ENCODE data around the gene LRMDA. TPM values are rescaled to one million over a fixed set of nuclear protein-coding genes. Genes with fewer than 3 reads are reported as not detected.

LRMDA gene
- total and polyA plus RNA-seq, 4 experiments from 2014 or later: not detected

GRCh38 chr10:76333796-76334195 is 902.4 kb downstream of the LRMDA start:
- ChIA-PET POLR2A (ENCODE audit: partially characterized antibody) (no interaction called here), CTCF (ENCODE audit: partially characterized antibody) (no interaction called here)
- Mint-ChIP-seq H3K27ac (no peak overlapping the region), H3K9me3 (peaks cover 0 to 4% (median under 1%) of the 10 kb centered on the region in 8 donors), H3K27me3 (no peaks in the 10 kb centered on the region), H3K36me3 (no peaks in the 10 kb centered on the region), H3K4me1 (no peaks in the 10 kb centered on the region), H3K4me3 (no peak overlapping the region)
- H3K4me3 ChIP-seq (ENCODE audit: low read length in 2 of 2): no peak overlapping the region
- no peak for DNase-seq
- H3K4me1 ChIP-seq (ENCODE audit: insufficient read depth, low read length): no peaks in the 10 kb centered on the region
- no peaks in the 10 kb centered on the region for H3K9me3 ChIP-seq (ENCODE audit: control insufficient read depth in 1 of 2, low read length in 2 of 2)
- H3K27ac ChIP-seq (ENCODE audit: low read depth, low read length): no peak overlapping the region
- H3K27me3 ChIP-seq (ENCODE audit: insufficient read depth, low read length): no peaks in the 10 kb centered on the region
- intact Hi-C loops (cut with micrococcal nuclease): no loop called here
- H3K36me3 ChIP-seq (ENCODE audit: insufficient read depth, low read length): no peaks in the 10 kb centered on the region

- intact Hi-C loops (cut with micrococcal nuclease): no loop called here
- Mint-ChIP-seq H3K4me3 (no peak overlapping the region), H3K36me3 (no peaks in the 10 kb centered on the region), H3K27ac (no peak overlapping the region), H3K4me1 (no peaks in the 10 kb centered on the region), H3K27me3 (no peaks in the 10 kb centered on the region), H3K9me3 (peaks cover 0 to 4% (median under 1%) of the 10 kb centered on the region in 8 donors)
- no peak overlapping the region for H3K27ac ChIP-seq (ENCODE audit: low read depth, low read length)
- CTCF ChIA-PET (ENCODE audit: partially characterized antibody): no interaction called here
- no peak overlapping the region for H3K4me3 ChIP-seq (ENCODE audit: low read length in 2 of 2)
- no peaks in the 10 kb centered on the region for H3K36me3 ChIP-seq (ENCODE audit: insufficient read depth, low read length)
- POLR2A ChIA-PET (ENCODE audit: partially characterized antibody): no interaction called here
- DNase-seq: no peak
- H3K9me3 ChIP-seq (ENCODE audit: control insufficient read depth in 1 of 2, low read length in 2 of 2): no peaks in the 10 kb centered on the region
- no peaks in the 10 kb centered on the region for H3K4me1 ChIP-seq (ENCODE audit: insufficient read depth, low read length)
- H3K27me3 ChIP-seq (ENCODE audit: insufficient read depth, low read length): no peaks in the 10 kb centered on the region
Observed at GRCh38 chr10:76334255-76334654, 902.8 kb downstream of the LRMDA start.

GRCh38 chr10:76336213-76336963 is 905.0 kb downstream of the LRMDA start:
- no peak for DNase-seq
- no peaks in the 10 kb centered on the region for H3K36me3 ChIP-seq (ENCODE audit: insufficient read depth, low read length)
- Mint-ChIP-seq H3K36me3 (no peaks in the 10 kb centered on the region), H3K9me3 (peaks cover 0 to 4% (median under 1%) of the 10 kb centered on the region in 8 donors), H3K4me1 (no peaks in the 10 kb centered on the region), H3K4me3 (no peak overlapping the region), H3K27me3 (no peaks in the 10 kb centered on the region), H3K27ac (no peak overlapping the region)
- H3K4me3 ChIP-seq (ENCODE audit: low read length in 2 of 2): no peak overlapping the region
- H3K27ac ChIP-seq (ENCODE audit: low read depth, low read length): no peak overlapping the region
- ChIA-PET POLR2A (ENCODE audit: partially characterized antibody) (no interaction called here), CTCF (ENCODE audit: partially characterized antibody) (no interaction called here)
- H3K4me1 ChIP-seq (ENCODE audit: insufficient read depth, low read length): no peaks in the 10 kb centered on the region
- no peaks in the 10 kb centered on the region for H3K9me3 ChIP-seq (ENCODE audit: control insufficient read depth in 1 of 2, low read length in 2 of 2)
- intact Hi-C loops (cut with micrococcal nuclease): no loop called here
- H3K27me3 ChIP-seq (ENCODE audit: insufficient read depth, low read length): no peaks in the 10 kb centered on the region

GRCh38 chr10:76337641-76338040 is 906.2 kb downstream of the LRMDA start:
- Mint-ChIP-seq H3K36me3 (no peaks in the 10 kb centered on the region), H3K27me3 (no peaks in the 10 kb centered on the region), H3K27ac (no peak overlapping the region), H3K4me3 (no peak overlapping the region), H3K4me1 (no peaks in the 10 kb centered on the region), H3K9me3 (peaks cover 0 to 2% (median 0%) of the 10 kb centered on the region in 8 donors)
- no peaks in the 10 kb centered on the region for H3K9me3 ChIP-seq (ENCODE audit: control insufficient read depth in 1 of 2, low read length in 2 of 2)
- no peaks in the 10 kb centered on the region for H3K4me1 ChIP-seq (ENCODE audit: insufficient read depth, low read length)
- no peak for DNase-seq
- ChIA-PET POLR2A (ENCODE audit: partially characterized antibody) (no interaction called here), CTCF (ENCODE audit: partially characterized antibody) (no interaction called here)
- no peak overlapping the region for H3K27ac ChIP-seq (ENCODE audit: low read depth, low read length)
- intact Hi-C loops (cut with micrococcal nuclease): no loop called here
- no peak overlapping the region for H3K4me3 ChIP-seq (ENCODE audit: low read length in 2 of 2)
- H3K36me3 ChIP-seq (ENCODE audit: insufficient read depth, low read length): no peaks in the 10 kb centered on the region
- no peaks in the 10 kb centered on the region for H3K27me3 ChIP-seq (ENCODE audit: insufficient read depth, low read length)

GRCh38 chr10:76338187-76338586 is 906.8 kb downstream of the LRMDA start:
- H3K4me1 Mint-ChIP-seq: no peaks in the 10 kb centered on the region
- no peak overlapping the region for H3K27ac ChIP-seq (ENCODE audit: low read depth, low read length)
- no peaks in the 10 kb centered on the region for H3K27me3 Mint-ChIP-seq
- no peak for DNase-seq
- H3K9me3 ChIP-seq (ENCODE audit: control insufficient read depth in 1 of 2, low read length in 2 of 2): no peaks in the 10 kb centered on the region
- no peaks in the 10 kb centered on the region for H3K27me3 ChIP-seq (ENCODE audit: insufficient read depth, low read length)
- H3K4me1 ChIP-seq (ENCODE audit: insufficient read depth, low read length): no peaks in the 10 kb centered on the region
- H3K36me3 ChIP-seq (ENCODE audit: insufficient read depth, low read length): no peaks in the 10 kb centered on the region
- H3K4me3 Mint-ChIP-seq: no peak overlapping the region
- CTCF ChIA-PET (ENCODE audit: partially characterized antibody): no interaction called here
- no peak overlapping the region for H3K27ac Mint-ChIP-seq
- H3K4me3 ChIP-seq (ENCODE audit: low read length in 2 of 2): no peak overlapping the region
- intact Hi-C loops (cut with micrococcal nuclease): no loop called here
- H3K36me3 Mint-ChIP-seq: no peaks in the 10 kb centered on the region
- H3K9me3 Mint-ChIP-seq: peaks cover 0 to 2% (median 0%) of the 10 kb centered on the region in 8 donors
- POLR2A ChIA-PET (ENCODE audit: partially characterized antibody): no interaction called here

GRCh38 chr10:76341740-76342139 is 910.3 kb downstream of the LRMDA start:
- no peaks in the 10 kb centered on the region for H3K36me3 Mint-ChIP-seq
- H3K4me3 ChIP-seq (ENCODE audit: low read length in 2 of 2): no peak overlapping the region
- POLR2A ChIA-PET (ENCODE audit: partially characterized antibody): no interaction called here
- CTCF ChIA-PET (ENCODE audit: partially characterized antibody): no interaction called here
- no peaks in the 10 kb centered on the region for H3K27me3 Mint-ChIP-seq
- no peak overlapping the region for H3K4me3 Mint-ChIP-seq
- H3K4me1 ChIP-seq (ENCODE audit: insufficient read depth, low read length): no peaks in the 10 kb centered on the region
- H3K27me3 ChIP-seq (ENCODE audit: insufficient read depth, low read length): no peaks in the 10 kb centered on the region
- peaks cover 0 to 3% (median 0%) of the 10 kb centered on the region in 8 donors for H3K9me3 Mint-ChIP-seq
- H3K27ac ChIP-seq (ENCODE audit: low read depth, low read length): no peak overlapping the region
- intact Hi-C loops (cut with micrococcal nuclease): no loop called here
- H3K9me3 ChIP-seq (ENCODE audit: control insufficient read depth in 1 of 2, low read length in 2 of 2): no peaks in the 10 kb centered on the region
- H3K4me1 Mint-ChIP-seq: no peaks in the 10 kb centered on the region
- H3K36me3 ChIP-seq (ENCODE audit: insufficient read depth, low read length): no peaks in the 10 kb centered on the region
- no peak overlapping the region for H3K27ac Mint-ChIP-seq
- DNase-seq: no peak

GRCh38 chr10:76342996-76343395 is 911.6 kb downstream of the LRMDA start:
- Mint-ChIP-seq H3K4me3 (no peak overlapping the region), H3K4me1 (no peaks in the 10 kb centered on the region), H3K9me3 (peaks cover 0 to 3% (median 0%) of the 10 kb centered on the region in 8 donors), H3K27ac (no peak overlapping the region), H3K27me3 (no peaks in the 10 kb centered on the region), H3K36me3 (no peaks in the 10 kb centered on the region)
- no peak overlapping the region for H3K27ac ChIP-seq (ENCODE audit: low read depth, low read length)
- no peaks in the 10 kb centered on the region for H3K9me3 ChIP-seq (ENCODE audit: control insufficient read depth in 1 of 2, low read length in 2 of 2)
- H3K4me1 ChIP-seq (ENCODE audit: insufficient read depth, low read length): no peaks in the 10 kb centered on the region
- DNase-seq: no peak
- H3K36me3 ChIP-seq (ENCODE audit: insufficient read depth, low read length): no peaks in the 10 kb centered on the region
- POLR2A ChIA-PET (ENCODE audit: partially characterized antibody): no interaction called here
- no peaks in the 10 kb centered on the region for H3K27me3 ChIP-seq (ENCODE audit: insufficient read depth, low read length)
- H3K4me3 ChIP-seq (ENCODE audit: low read length in 2 of 2): no peak overlapping the region
- intact Hi-C loops (cut with micrococcal nuclease): no loop called here
- CTCF ChIA-PET (ENCODE audit: partially characterized antibody): no interaction called here

GRCh38 chr10:76347832-76348231 is 916.4 kb downstream of the LRMDA start:
- intact Hi-C loops (cut with micrococcal nuclease): no loop called here
- Mint-ChIP-seq H3K4me3 (no peak overlapping the region), H3K27me3 (no peaks in the 10 kb centered on the region), H3K36me3 (no peaks in the 10 kb centered on the region), H3K9me3 (peaks cover 0 to 5% (median 0%) of the 10 kb centered on the region in 8 donors), H3K27ac (no peak overlapping the region), H3K4me1 (no peaks in the 10 kb centered on the region)
- CTCF ChIA-PET (ENCODE audit: partially characterized antibody): no interaction called here
- no peak overlapping the region for H3K27ac ChIP-seq (ENCODE audit: low read depth, low read length)
- no peaks in the 10 kb centered on the region for H3K27me3 ChIP-seq (ENCODE audit: insufficient read depth, low read length)
- no peak for DNase-seq
- POLR2A ChIA-PET (ENCODE audit: partially characterized antibody): no interaction called here
- no peaks in the 10 kb centered on the region for H3K9me3 ChIP-seq (ENCODE audit: control insufficient read depth in 1 of 2, low read length in 2 of 2)
- no peaks in the 10 kb centered on the region for H3K36me3 ChIP-seq (ENCODE audit: insufficient read depth, low read length)
- H3K4me3 ChIP-seq (ENCODE audit: low read length in 2 of 2): no peak overlapping the region
- H3K4me1 ChIP-seq (ENCODE audit: insufficient read depth, low read length): no peaks in the 10 kb centered on the region
